GM12874 (cell line): ENCODE data around the gene TKTL1.

ENCODE experiments used
- TF ChIP-seq, protein P1 (sequence below): IDR thresholded peaks from 2 replicates; pipeline ENCODE4 v1.5.1; 2011; ENCODE audit warnings: low read depth, mild to moderate bottlenecking, control low read depth, low read length, moderate library complexity; ENCODE audit not compliant: insufficient read depth

Gene TKTL1

DNA sequence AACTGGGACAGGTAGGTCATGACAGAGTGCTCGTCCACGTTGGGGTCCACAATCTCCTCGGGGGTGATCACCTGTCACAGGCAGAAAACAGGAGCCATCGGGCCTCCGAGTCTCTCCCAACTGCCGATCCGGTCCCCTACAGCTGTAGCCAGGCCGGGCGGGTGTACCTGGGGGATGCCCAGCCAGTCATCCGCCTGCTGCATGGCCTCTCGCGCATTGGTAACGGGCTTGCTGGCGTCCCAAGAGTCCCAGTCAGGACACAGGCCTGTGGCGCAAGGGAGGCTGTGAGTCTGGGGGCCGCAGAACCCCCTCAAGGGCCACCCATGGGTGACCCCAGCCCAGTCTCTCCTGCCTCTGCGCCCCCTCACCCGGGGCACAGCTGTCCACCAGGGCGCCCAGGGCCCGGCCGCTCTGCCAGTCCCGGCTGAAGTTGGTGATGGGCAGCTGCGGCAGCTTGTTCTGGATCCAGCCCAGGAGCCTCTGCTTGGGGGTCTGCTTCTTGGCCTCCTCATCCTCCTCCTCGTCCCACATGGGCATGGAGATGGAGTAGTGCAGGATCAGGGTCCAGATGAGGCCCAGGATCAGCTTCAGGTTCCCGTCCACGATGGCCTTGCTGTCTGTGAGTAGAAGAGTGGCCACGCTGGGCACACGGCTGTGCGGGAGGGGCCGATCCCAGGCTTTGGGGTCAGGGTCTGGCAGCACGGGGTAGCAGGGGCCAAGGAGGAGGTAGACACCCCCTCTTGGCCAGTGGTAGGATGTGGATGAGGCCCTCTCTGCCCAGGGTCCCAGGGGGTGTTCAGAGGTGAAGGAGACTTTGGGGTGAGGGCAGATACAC, 72.1 kb downstream of the TKTL1 start:
- TF ChIP-seq, protein P1, sequence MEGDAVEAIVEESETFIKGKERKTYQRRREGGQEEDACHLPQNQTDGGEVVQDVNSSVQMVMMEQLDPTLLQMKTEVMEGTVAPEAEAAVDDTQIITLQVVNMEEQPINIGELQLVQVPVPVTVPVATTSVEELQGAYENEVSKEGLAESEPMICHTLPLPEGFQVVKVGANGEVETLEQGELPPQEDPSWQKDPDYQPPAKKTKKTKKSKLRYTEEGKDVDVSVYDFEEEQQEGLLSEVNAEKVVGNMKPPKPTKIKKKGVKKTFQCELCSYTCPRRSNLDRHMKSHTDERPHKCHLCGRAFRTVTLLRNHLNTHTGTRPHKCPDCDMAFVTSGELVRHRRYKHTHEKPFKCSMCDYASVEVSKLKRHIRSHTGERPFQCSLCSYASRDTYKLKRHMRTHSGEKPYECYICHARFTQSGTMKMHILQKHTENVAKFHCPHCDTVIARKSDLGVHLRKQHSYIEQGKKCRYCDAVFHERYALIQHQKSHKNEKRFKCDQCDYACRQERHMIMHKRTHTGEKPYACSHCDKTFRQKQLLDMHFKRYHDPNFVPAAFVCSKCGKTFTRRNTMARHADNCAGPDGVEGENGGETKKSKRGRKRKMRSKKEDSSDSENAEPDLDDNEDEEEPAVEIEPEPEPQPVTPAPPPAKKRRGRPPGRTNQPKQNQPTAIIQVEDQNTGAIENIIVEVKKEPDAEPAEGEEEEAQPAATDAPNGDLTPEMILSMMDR = no peak

GRCh38 chrX:154368630-154369448, 73.2 kb downstream of the TKTL1 start:
- TF ChIP-seq, protein P1 = no peak

DNA sequence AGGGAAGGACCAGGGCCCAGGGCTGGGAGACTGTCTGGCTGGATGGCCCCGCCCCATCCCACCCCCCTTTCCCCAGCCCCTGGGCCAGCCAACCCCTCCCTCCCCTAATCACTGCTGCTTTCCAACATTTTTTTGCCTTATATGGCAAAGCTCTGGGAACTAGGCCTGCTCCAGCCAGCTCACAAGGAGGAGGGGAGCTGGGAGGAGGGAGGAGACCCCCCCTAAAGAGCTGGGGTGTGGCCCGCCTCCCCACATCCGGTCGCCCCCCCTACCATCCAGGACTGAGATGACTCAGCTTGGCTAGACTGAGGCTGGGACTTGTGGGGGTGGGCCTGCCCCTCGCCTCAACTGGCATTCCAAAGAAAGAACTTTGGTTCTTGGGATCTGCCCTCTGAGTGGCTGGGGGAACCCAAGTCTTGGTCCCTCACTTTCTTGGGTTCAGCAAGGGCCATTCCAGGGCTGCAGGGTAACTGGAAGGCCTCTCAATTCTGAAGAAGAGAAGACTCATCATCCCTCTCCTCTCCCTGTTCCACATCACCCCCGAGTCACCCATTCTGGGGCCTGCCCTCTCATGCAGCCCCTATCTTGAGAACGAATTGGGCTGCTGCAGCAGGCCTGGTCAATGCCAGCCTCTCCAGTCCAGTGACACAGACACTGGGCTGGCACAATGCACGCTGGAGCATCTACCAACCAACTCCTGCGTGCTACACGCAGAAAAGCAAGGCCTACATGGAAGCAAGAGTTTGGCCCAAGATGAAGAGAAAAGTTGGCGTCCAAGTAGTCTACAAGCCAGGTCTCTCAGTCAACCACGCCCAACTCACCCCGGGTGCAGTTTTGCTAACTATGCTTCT, 74.1 kb downstream of the TKTL1 start:
- TF ChIP-seq, protein P1 = no peak

DNA sequence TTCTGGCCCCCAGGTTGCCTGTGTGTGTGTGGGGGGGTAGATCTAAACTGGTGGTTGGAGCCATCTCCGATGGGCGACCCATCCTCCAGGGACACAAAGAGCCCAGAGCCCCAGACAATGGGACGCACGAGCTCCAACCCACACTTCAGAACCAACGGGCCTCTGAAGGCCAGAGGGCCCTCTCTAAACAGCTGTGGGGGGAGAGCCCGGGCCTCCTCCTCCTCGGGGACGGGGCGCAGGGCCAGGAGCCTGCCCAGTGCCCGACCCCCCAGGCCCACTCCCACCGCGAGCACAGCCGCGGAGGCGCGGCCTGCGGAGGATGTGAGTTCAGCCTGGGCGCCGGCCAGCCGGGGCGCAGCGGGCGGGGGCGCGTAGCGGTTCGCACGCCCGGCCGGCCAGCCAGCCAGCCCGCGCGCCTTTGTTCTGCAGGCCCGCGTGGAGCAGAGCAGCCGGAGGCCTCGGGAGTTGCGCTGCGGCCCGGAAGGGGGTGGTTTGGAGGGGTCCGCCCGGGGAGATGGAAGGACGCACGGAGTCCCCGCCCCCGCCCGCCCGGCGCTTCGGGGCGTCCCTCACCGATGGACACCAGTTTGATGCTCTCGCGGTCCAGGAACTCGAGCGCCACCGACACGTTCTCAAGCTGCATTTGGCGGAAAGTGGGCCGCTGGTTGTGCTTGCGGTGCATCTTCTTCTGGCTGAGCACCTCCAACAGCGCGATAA, 74.9 kb downstream of the TKTL1 start:
- TF ChIP-seq, protein P1 = no peak

DNA sequence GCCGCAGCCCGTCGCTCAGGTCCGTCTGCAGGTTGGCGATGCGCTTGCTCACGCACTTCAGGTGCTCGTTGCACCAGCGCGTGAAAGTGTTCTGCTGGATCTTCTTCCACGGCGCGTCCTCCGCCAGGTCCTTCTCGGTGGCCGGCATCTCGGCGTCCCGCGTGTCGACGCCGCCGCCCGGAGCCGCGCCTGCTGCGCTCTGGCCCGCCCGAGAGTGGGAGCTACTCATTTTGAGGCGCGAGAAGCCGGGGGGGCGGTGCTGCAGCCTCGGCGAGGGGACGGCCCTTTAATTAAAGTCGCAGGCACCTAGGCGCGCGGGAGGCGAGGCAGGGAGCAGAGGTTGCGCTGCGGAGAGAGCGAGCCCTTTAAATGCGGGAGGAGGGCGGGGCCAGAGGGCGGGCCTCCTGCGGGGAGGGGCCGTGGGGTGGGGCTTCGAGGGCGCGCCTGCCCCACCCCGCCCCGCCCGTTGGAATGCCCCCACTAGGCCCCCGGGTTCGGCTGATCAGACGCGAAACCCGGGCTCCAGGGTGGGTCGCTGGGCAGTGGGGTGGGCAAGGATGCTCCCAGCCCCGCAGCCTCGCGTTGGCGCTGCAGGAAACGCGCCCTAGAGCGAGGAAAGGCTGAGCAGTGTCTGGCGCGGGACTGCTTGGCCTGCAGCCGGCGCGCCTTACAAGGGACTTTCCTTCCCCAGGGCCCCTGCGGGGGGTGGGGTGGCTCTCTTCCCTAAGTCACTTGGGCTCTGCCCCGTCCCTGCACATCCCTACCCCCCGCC, 75.6 kb downstream of the TKTL1 start:
- TF ChIP-seq, protein P1 = no peak

GRCh38 chrX:154371789-154372300, 76.2 kb downstream of the TKTL1 start:
- TF ChIP-seq, protein P1 = no peak
